ENCODE data around the gene SKA3. TPM values are rescaled to one million over a fixed set of nuclear protein-coding genes. Genes with fewer than 3 reads are reported as not detected.

Gene SKA3
- total RNA-seq, 6 experiments from 2014 or later = 0.18 to 2.4 (median 0.75) TPM

DNA sequence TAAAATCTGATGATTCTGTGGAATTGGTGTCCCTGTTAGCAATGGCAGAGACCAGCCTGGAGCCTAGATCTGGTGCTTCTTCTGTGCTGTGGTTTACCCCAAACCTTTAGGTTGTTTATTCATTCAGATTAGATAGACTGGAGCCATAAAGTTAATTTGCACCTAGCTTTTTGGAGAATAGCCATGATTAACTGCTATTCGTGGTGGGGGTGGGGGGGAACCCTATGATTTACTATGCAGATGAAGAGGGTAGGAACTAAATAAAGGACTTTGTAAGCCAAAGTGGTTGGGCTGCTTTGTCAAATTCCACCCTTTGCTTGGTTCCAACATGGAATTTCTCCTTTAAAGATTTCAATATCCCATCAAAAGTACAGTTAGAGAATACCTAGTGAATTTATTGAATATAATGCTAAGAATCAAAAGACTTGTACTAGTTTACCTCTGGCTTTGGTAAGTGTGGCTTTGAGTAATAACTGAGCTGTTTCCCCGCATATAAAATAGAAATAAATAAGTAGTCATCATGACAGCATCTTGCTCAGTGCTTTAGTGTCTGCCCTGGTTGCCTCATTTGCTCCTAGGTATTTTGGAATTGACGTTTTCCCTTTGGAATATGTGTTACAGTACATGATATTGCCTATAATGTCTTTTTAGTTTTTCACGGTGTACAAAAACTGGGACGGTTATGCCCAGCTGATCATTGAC lies 27.6 kb downstream of the SKA3 start:
- H3K36me3 ChIP-seq = peaks cover 0 to 34% (median 8%) of the 10 kb centered on the region in 4 donors
- 76% methylated on average over 5 of the region's 5 CpGs for WGBS (ENCODE audit: insufficient coverage, low coverage, low lambda C conversion rate, missing lambda C conversion rate)
- H3K9me3 ChIP-seq = no peaks in the 10 kb centered on the region
- no peak overlapping the region for H3K27ac ChIP-seq
- DNase-seq (no peak), ATAC-seq (no peak)
- no peaks in the 10 kb centered on the region for H3K27me3 ChIP-seq
- intact Hi-C loops (cut with DNase I) = no loop called here
- TF ChIP-seq, protein P1, sequence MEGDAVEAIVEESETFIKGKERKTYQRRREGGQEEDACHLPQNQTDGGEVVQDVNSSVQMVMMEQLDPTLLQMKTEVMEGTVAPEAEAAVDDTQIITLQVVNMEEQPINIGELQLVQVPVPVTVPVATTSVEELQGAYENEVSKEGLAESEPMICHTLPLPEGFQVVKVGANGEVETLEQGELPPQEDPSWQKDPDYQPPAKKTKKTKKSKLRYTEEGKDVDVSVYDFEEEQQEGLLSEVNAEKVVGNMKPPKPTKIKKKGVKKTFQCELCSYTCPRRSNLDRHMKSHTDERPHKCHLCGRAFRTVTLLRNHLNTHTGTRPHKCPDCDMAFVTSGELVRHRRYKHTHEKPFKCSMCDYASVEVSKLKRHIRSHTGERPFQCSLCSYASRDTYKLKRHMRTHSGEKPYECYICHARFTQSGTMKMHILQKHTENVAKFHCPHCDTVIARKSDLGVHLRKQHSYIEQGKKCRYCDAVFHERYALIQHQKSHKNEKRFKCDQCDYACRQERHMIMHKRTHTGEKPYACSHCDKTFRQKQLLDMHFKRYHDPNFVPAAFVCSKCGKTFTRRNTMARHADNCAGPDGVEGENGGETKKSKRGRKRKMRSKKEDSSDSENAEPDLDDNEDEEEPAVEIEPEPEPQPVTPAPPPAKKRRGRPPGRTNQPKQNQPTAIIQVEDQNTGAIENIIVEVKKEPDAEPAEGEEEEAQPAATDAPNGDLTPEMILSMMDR (IDR thresholded peaks at IDR 0.05) = no peak
- no peak for TF ChIP-seq POLR2A (IDR thresholded peaks at IDR 0.05)
- H3K4me1 ChIP-seq = no peaks in the 10 kb centered on the region
- H3K4me3 ChIP-seq = no peak overlapping the region

DNA sequence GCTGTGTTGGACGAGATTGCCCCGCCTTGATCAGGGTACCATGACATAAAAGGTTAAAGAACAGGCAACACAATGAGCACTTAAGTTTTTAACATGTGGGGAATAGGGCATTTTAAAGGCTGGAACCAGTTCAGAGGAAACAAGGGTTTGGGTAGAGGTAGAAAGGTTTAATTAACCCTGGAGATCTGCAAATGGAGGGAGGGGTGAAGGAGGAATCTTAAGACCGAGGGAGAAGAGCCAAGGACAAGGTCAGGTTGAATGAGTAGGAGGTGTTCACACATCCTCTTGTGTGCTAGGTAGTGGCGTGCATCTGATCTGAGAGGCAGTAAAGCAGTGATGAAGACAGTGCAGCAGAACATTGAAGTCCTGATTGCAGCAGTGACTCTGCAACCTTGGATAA lies 28.5 kb downstream of the SKA3 start:
- peaks cover 0 to 41% (median 8%) of the 10 kb centered on the region in 4 donors for H3K36me3 ChIP-seq
- ATAC-seq = no peak

DNA sequence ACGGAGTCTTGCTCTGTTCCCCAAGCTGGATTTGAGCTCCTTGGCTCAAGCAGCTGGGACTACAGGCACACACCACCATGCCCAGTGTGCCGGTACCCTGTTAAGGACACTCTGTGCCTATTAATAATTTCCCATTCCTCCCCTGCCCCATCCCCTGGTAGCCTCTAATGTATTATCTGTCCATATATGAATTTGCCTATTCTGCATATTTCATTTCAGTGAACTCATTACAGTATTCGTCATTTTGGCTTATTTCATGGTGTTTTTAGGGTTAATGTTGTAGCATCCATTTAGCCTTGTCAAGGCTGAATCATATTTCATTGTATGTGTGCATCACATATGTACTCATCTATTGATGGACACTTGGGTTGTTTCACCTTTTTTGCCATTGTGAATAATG lies 33.6 kb downstream of the SKA3 start:
- H3K9me3 ChIP-seq = no peaks in the 10 kb centered on the region
- ATAC-seq (no peak), DNase-seq (no peak)
- H3K27ac ChIP-seq = no peak overlapping the region
- H3K27me3 ChIP-seq = no peaks in the 10 kb centered on the region
- intact Hi-C loops (cut with DNase I) = no loop called here
- TF ChIP-seq, protein P1 (IDR thresholded peaks at IDR 0.05) = no peak
- no peak for TF ChIP-seq POLR2A (IDR thresholded peaks at IDR 0.05)
- H3K4me1 ChIP-seq = peaks cover 0 to 14% (median 5%) of the 10 kb centered on the region in 4 donors
- no peak overlapping the region for H3K4me3 ChIP-seq
- H3K36me3 ChIP-seq = peaks cover 0 to 42% (median 7%) of the 10 kb centered on the region in 4 donors
- 92% methylated on average over 3 of the region's 3 CpGs for WGBS (ENCODE audit: insufficient coverage, low coverage, low lambda C conversion rate, missing lambda C conversion rate)

More for the DNA sequence above, 28.5 kb downstream of the SKA3 start:
- Histone ChIP-seq H3K27ac (no peak overlapping the region), H3K4me1 (no peaks in the 10 kb centered on the region), H3K4me3 (no peak overlapping the region), H3K27me3 (no peaks in the 10 kb centered on the region), H3K9me3 (no peaks in the 10 kb centered on the region)
- no peak for DNase-seq
- intact Hi-C loops (cut with DNase I) = no loop called here
- 77% methylated on average over 4 of the region's 4 CpGs for WGBS (ENCODE audit: insufficient coverage, low coverage, low lambda C conversion rate, missing lambda C conversion rate)
- TF ChIP-seq, protein P1 (IDR thresholded peaks at IDR 0.05) = no peak
- TF ChIP-seq POLR2A (IDR thresholded peaks at IDR 0.05) = no peak

DNA sequence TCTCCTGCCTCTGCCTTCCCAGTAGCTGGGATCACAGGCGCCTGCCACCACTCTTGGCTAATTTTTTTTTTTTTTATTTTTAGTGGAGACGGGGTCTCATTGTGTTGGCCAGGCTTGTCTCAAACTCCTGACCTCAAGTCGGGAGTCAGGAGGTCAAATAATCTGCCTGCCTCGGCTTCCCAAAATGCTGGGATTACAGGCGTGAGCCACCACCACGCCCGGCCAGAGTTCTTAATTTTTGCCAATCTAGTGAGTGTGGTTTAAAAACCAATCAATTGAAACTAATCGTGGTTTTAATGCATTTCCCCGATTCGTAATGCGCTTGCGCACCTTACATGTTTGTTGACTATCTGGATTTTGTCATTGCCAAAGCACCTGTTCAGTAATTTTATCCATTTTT lies 37.0 kb downstream of the SKA3 start:
- H3K27ac ChIP-seq = peak overlapping the region in 1 of 3 donors; percentile 79
- no peak for DNase-seq

More for the DNA sequence above, 37.0 kb downstream of the SKA3 start:
- Histone ChIP-seq H3K4me3 (peak overlapping the region; percentile 79 to 90 (median 86)), H3K4me1 (peaks cover 0 to 14% (median 5%) of the 10 kb centered on the region in 4 donors), H3K27me3 (no peaks in the 10 kb centered on the region), H3K36me3 (peaks cover 0 to 15% (median 0%) of the 10 kb centered on the region in 4 donors), H3K9me3 (no peaks in the 10 kb centered on the region)
- ATAC-seq = no peak
- TF ChIP-seq, protein P1 (IDR thresholded peaks at IDR 0.05) = no peak
- TF ChIP-seq POLR2A (IDR thresholded peaks at IDR 0.05) = no peak
- intact Hi-C loops (cut with DNase I) = loop anchor here in 1 of 2 donors (10.0 kb wide), 2 partner anchors 65 to 195 kb away; no protein-coding TSS in a partner anchor
- 66% methylated on average over 12 of the region's 12 CpGs for WGBS (ENCODE audit: insufficient coverage, low coverage, low lambda C conversion rate, missing lambda C conversion rate)

All from right lobe of liver (tissue), 6 donors.